Neural progenitor cell (in vitro differentiated cells): Measurements from ENCODE around the gene KLHDC7B. TPM values are rescaled to one million over a fixed set of nuclear protein-coding genes. Genes with fewer than 3 reads are reported as not detected.
A peak's percentile ranks its signal among the peaks of the same experiment; 100 is the strongest.

ENCODE experiments used
- DNase-seq: peaks from one replicate; pipeline ENCODE4 v3.0.0-alpha.2; 2016; ENCODE audit warnings: low spot score
- H2AFZ ChIP-seq: fragments of 200-600 bp; sonication (generic); replicated peaks from 2 replicates; pipeline ENCODE4 v1.6.1; 2016; ENCODE audit warnings: antibody characterized with exemption
- H3F3A ChIP-seq: fragments of 200-600 bp; sonication (generic); 2 replicates; pipeline ENCODE4 v1.6.1; 2016; ENCODE audit warnings: antibody characterized with exemption, low read depth
- H3K27ac ChIP-seq: fragments of 200-600 bp; sonication (generic); 2 replicates; pipeline ENCODE4 v1.5.1; 2016; ENCODE audit warnings: mild to moderate bottlenecking
- H3K27me3 ChIP-seq: fragments of 200-600 bp; sonication (generic); 2 replicates; pipeline ENCODE4 v1.6.1; 2016; ENCODE audit warnings: mild to moderate bottlenecking, moderate library complexity
- H3K36me3 ChIP-seq: fragments of 200-600 bp; sonication (generic); 2 replicates; pipeline ENCODE4 v1.5.1; 2016
- H3K4me1 ChIP-seq: fragments of 200-600 bp; sonication (generic); 2 replicates; pipeline ENCODE4 v1.6.1; 2016; ENCODE audit warnings: mixed run types
- H3K4me2 ChIP-seq: fragments of 200-600 bp; sonication (generic); 2 replicates; pipeline ENCODE4 v1.6.1; 2016
- H3K4me3 ChIP-seq: fragments of 200-600 bp; sonication (generic); 2 replicates; pipeline ENCODE4 v1.5.1; 2016
- H3K79me2 ChIP-seq: fragments of 200-600 bp; sonication (generic); 2 replicates; pipeline ENCODE4 v1.6.1; 2016; ENCODE audit warnings: low read depth
- H3K9ac ChIP-seq: fragments of 200-600 bp; sonication (generic); 2 replicates; pipeline ENCODE4 v1.6.1; 2016
- H3K9me3 ChIP-seq: fragments of 200-600 bp; sonication (generic); 2 replicates; pipeline ENCODE4 v1.5.1; 2016; ENCODE audit warnings: low read depth
- H4K20me1 ChIP-seq: fragments of 200-600 bp; sonication (generic); 2 replicates; pipeline ENCODE4 v1.6.1; 2016; ENCODE audit warnings: low read depth
- H3K27ac Mint-ChIP-seq: 3 replicates; pipeline ENCODE4 v1.8.0; 2021; ENCODE audit warnings: mixed read lengths
- H3K27me3 Mint-ChIP-seq: 2 replicates; pipeline ENCODE4 v1.8.0; 2022; ENCODE audit warnings: low read depth, mild to moderate bottlenecking, inconsistent platforms, moderate library complexity, mixed read lengths; ENCODE audit not compliant: insufficient read depth
- H3K36me3 Mint-ChIP-seq: 3 replicates; pipeline ENCODE4 v1.8.0; 2021; ENCODE audit warnings: mixed read lengths
- H3K4me1 Mint-ChIP-seq: 3 replicates; pipeline ENCODE4 v1.8.0; 2021; ENCODE audit warnings: mixed read lengths
- H3K4me3 Mint-ChIP-seq: 3 replicates; pipeline ENCODE4 v1.8.0; 2021; ENCODE audit warnings: mild to moderate bottlenecking, moderate library complexity, mixed read lengths
- H3K9me3 Mint-ChIP-seq: 3 replicates; pipeline ENCODE4 v1.8.0; 2020; ENCODE audit warnings: mixed read lengths
- CTCF ChIP-seq: fragments of 200-600 bp; sonication (generic); IDR thresholded peaks from 2 replicates; pipeline ENCODE4 v1.5.1; 2017; ENCODE audit warnings: antibody characterized with exemption, mild to moderate bottlenecking
- EZH2 ChIP-seq: fragments of 200-600 bp; sonication (generic); IDR thresholded peaks from 2 replicates; pipeline ENCODE4 v1.6.1; 2017; ENCODE audit warnings: antibody characterized with exemption, mild to moderate bottlenecking, moderate library complexity
- EZH2phosphoT487 ChIP-seq: fragments of 200-600 bp; sonication (generic); IDR thresholded peaks from 2 replicates; pipeline ENCODE4 v1.6.1; 2017; ENCODE audit warnings: antibody characterized with exemption
- total RNA-seq: library from RNA; depleted of rRNA; stranded (reverse); fragments of >200 nt; gene quantifications from 2 replicates; pipeline ENCODE4 v1.2.3, GENCODE V29; 2015; ENCODE audit warnings: low replicate concordance

Gene KLHDC7B
- total RNA-seq, 1 donor from 2014 or later = not detected

- Histone ChIP-seq H3F3A (peaks cover 6% of the 10 kb centered on the region), H3K9me3 (no peaks in the 10 kb centered on the region), H3K9ac (no peak overlapping the region), H3K36me3 (no peaks in the 10 kb centered on the region), H3K27me3 (no peaks in the 10 kb centered on the region), H2AFZ (no peak overlapping the region), H3K27ac (no peak overlapping the region), H3K79me2 (peaks cover 33% of the 10 kb centered on the region), H3K4me1 (peaks cover 16% of the 10 kb centered on the region), H3K4me3 (peak overlapping the region; percentile 72), H3K4me2 (peak overlapping the region; percentile 98), H4K20me1 (peaks cover 25% of the 10 kb centered on the region)
- no peak for DNase-seq
- Mint-ChIP-seq H3K4me3 (peak overlapping the region; percentile 97), H3K4me1 (peaks cover 11% of the 10 kb centered on the region), H3K27me3 (no peaks in the 10 kb centered on the region), H3K36me3 (peaks cover 2% of the 10 kb centered on the region), H3K27ac (no peak overlapping the region), H3K9me3 (no peaks in the 10 kb centered on the region)
- TF ChIP-seq EZH2 (no peak), CTCF (no peak), EZH2phosphoT487 (no peak)
Measured at GRCh38 chr22:50505776-50506610, 39.7 kb upstream of the KLHDC7B start.

GRCh38 chr22:50506611-50507420 is 38.9 kb upstream of the KLHDC7B start:
- Histone ChIP-seq H3K4me2 (peak overlapping the region; percentile 98), H3K27me3 (no peaks in the 10 kb centered on the region), H3K4me1 (peaks cover 16% of the 10 kb centered on the region), H4K20me1 (peaks cover 25% of the 10 kb centered on the region), H3K36me3 (no peaks in the 10 kb centered on the region), H3K27ac (no peak overlapping the region), H3K79me2 (peaks cover 39% of the 10 kb centered on the region), H2AFZ (peak overlapping the region; percentile 84), H3F3A (peaks cover 6% of the 10 kb centered on the region), H3K9ac (peak overlapping the region; percentile 61), H3K4me3 (peak overlapping the region; percentile 72), H3K9me3 (no peaks in the 10 kb centered on the region)
- peak overlapping the region; percentile 97 for H3K4me3 Mint-ChIP-seq
- no peaks in the 10 kb centered on the region for H3K27me3 Mint-ChIP-seq
- peaks cover 11% of the 10 kb centered on the region for H3K4me1 Mint-ChIP-seq
- no peaks in the 10 kb centered on the region for H3K9me3 Mint-ChIP-seq
- TF ChIP-seq EZH2 = no peak
- no peak for TF ChIP-seq CTCF
- no peak for TF ChIP-seq EZH2phosphoT487
- peaks cover 2% of the 10 kb centered on the region for H3K36me3 Mint-ChIP-seq
- peak; percentile 42 for DNase-seq
- H3K27ac Mint-ChIP-seq = no peak overlapping the region

DNA sequence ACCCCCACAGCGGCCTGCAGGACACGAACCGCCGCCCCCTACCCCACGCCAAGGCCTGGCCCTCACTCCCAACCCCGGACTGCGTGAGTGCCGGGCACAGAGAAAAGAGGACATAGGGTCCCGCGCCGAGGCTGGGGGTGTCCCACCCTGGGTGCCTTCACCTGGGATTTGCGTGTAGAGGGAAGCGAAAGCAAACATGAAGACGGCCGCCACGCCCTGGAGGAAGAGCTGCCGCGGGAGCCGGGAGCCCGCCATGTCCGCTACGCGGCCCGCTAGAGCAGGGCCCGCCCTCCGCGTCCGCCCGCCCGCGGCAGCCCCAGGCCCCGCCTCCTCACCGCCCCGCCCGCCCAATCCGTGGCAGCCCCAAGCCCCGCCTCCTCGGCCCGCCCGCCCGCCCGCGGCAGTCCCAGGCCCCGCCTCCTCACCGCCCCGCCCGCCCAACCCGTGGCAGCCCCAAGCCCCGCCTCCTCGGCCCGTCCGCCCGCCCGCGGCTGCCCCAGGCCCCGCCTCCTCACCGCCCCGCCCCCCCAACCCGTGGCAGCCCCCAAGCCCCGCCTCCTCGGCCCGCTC is 38.2 kb upstream of the KLHDC7B start, which contains the start of gene LMF2:
LMF2 (minus strand) TSS at position 282 of the 570 bp plus-strand sequence; CDS start at position 255, 27 bp downstream.
- Mint-ChIP-seq H3K27ac (peak within 1 kb of the TSS; percentile 91), H3K36me3 (peaks cover 4% of the 10 kb centered on the region), H3K4me1 (peaks cover 11% of the 10 kb centered on the region), H3K4me3 (peak within 1 kb of the TSS; percentile 97), H3K9me3 (no peaks in the 10 kb centered on the region), H3K27me3 (peaks cover 3% of the 10 kb centered on the region)
- Histone ChIP-seq H4K20me1 (peaks cover 25% of the 10 kb centered on the region), H3K27ac (peak within 1 kb of the TSS; percentile 61), H3K79me2 (peaks cover 46% of the 10 kb centered on the region), H3K27me3 (no peaks in the 10 kb centered on the region), H3K4me3 (peak within 1 kb of the TSS; percentile 75), H3K4me2 (peak within 1 kb of the TSS; percentile 98), H3K9me3 (no peaks in the 10 kb centered on the region), H2AFZ (peak within 1 kb of the TSS; percentile 84), H3K4me1 (peaks cover 16% of the 10 kb centered on the region), H3K36me3 (no peaks in the 10 kb centered on the region), H3K9ac (peak within 1 kb of the TSS; percentile 73), H3F3A (peaks cover 6% of the 10 kb centered on the region)
- no peak for DNase-seq
- TF ChIP-seq EZH2 (no peak), CTCF (no peak), EZH2phosphoT487 (no peak)
